Frontal cortex (tissue), 4 donors: ENCODE data around the gene NFKBIZ. TPM values are rescaled to one million over a fixed set of nuclear protein-coding genes. Genes with fewer than 3 reads are reported as not detected.

Experiments used
- DNase-seq, 2 donors: peaks; one replicate each; pipeline ENCODE4 v3.0.0; 2012; ENCODE audit warnings: low spot score in 2 of 2
- FAIRE-seq: peaks from 2 replicates; lab custom pipeline; 2012; peaks lifted over from hg19 to GRCh38; lab: Jason Lieb, UNC
- total RNA-seq: library from RNA; depleted of rRNA; stranded (reverse); fragments of >200 nt; gene quantifications from one replicate; pipeline ENCODE4 v1.2.3, GENCODE V29; 2014
- donor health status: control.
- donor health status: control.
- donor health status: control.

The NFKBIZ gene, protein sequence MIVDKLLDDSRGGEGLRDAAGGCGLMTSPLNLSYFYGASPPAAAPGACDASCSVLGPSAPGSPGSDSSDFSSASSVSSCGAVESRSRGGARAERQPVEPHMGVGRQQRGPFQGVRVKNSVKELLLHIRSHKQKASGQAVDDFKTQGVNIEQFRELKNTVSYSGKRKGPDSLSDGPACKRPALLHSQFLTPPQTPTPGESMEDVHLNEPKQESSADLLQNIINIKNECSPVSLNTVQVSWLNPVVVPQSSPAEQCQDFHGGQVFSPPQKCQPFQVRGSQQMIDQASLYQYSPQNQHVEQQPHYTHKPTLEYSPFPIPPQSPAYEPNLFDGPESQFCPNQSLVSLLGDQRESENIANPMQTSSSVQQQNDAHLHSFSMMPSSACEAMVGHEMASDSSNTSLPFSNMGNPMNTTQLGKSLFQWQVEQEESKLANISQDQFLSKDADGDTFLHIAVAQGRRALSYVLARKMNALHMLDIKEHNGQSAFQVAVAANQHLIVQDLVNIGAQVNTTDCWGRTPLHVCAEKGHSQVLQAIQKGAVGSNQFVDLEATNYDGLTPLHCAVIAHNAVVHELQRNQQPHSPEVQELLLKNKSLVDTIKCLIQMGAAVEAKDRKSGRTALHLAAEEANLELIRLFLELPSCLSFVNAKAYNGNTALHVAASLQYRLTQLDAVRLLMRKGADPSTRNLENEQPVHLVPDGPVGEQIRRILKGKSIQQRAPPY
- 2.4 TPM for total RNA-seq

GRCh38 chr3:101848754-101849713 lies at the start of gene NFKBIZ:
TSS of gene NFKBIZ (plus strand) at chr3:101849514. CDS start at chr3:101849629, 115 bp downstream.
- DNase-seq: peak; percentile 94
- no peak for FAIRE-seq

GRCh38 chr3:101801174-101801573 lies 48.1 kb upstream of the NFKBIZ start:
- FAIRE-seq (no peak), DNase-seq (no peak)

- DNase-seq: no peak
- FAIRE-seq: no peak
These were observed 47.1 kb upstream of the NFKBIZ start for GRCh38 chr3:101802179-101802578.

DNA sequence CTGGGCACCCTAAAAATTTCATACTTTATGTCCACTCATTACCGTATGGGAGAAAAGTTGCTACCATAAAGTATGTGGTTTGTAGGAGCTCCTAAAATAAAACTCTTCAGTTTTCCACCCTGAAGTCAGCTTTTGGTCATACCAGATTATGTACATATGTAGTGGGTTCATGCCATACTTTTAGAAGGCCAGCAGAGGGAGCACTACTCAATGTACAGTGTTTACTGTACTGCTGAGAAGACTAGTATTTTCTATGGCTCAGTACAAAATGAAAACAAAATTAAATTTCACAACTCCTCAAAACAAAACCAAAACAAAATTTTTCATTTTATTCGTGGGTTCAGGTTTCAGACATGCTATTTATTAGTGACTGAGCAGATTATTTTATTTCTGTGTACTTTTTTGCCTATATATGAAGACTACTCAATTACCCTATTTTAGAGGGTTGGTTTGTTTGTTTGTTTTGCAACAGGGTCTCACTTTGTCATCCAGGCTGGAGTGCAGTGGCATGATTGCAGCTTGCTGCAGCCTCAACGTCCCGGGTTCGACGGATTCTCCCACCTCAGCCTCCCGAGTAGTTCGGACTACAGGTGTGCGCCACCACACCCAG lies 46.0 kb upstream of the NFKBIZ start:
- FAIRE-seq: peak; percentile 96
- no peak for DNase-seq

DNA sequence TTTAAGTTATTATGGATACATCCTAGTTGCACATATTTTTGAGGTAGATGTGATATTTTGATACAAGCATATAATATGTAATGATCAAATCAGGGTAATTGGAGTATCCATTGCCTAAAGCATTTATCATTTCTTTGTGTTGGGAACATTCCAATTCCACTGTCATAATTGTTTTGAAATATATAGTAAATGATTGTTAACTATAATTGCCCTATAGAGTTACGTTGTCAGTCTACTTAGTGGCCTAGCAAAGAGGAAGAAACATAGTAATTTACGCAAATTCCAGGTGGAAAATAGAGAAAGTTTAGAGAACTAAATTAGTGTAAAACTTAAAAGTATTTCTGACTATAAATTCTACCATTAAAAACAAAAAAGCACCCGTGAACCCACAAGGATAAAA lies 45.4 kb upstream of the NFKBIZ start:
- FAIRE-seq: no peak

DNA sequence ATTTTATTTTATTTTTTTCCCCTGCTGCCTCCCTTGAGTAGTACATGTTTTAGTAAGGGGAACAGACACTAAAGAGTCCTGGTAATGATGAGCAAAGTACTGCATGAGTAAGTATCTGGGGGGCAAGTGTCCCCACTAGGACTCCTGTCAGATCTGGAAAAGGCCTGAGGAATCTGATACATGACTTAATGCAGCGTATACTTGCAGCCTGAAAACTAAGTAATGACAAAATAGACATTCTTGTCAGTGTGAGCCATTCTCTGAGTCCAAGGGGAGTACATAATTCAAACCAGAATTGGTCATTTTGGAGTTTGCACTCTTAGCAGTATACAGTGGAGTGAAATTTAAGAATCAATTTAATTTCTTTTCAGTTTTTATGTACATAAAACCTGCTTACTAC lies 42.8 kb upstream of the NFKBIZ start:
- no peak for DNase-seq
- FAIRE-seq: no peak

More for the DNA sequence above, 45.4 kb upstream of the NFKBIZ start:
- no peak for DNase-seq

DNA sequence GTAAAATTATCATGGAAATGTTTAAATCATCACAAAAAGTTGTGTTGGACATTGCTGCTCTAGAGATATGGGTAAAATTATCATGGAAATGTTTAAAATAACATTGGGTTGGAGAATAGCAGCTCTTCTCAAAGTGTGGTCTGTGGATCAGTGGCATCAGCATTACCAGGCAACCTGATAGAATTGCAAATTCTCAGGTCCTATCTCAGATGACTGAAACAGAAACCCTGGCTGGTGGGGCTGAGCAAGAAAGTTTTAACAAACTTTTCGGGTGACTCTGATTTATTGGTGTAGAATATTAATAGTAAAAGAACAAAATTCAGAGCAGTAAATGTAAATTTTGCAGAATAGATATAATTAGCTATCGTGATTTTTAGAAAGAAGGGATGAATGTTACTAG lies 41.4 kb upstream of the NFKBIZ start:
- FAIRE-seq: no peak
- no peak for DNase-seq

- DNase-seq (peak in 1 of 2 donors; percentile 29), FAIRE-seq (peak; percentile 70)
These were observed 39.9 kb upstream of the NFKBIZ start for GRCh38 chr3:101809178-101810021.

DNA sequence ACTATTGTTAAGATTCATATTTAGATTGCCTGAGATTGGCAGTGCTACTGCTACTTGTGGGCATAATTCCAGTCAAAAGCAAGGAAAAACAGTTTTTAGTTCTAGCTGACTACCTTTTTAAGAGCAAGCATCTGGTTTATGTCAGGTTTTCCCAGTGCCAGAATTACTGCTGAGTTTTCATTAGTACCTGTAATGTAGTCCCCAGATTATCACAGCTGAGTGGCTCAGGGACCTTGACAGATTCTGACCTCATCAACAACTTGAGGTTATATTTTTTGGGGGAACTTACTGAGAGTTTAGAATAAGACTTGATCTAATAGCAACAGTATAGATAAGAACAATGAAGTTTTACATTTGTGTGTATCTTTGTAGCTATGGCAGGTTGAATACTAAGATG lies 39.3 kb upstream of the NFKBIZ start:
- DNase-seq (no peak), FAIRE-seq (no peak)

DNA sequence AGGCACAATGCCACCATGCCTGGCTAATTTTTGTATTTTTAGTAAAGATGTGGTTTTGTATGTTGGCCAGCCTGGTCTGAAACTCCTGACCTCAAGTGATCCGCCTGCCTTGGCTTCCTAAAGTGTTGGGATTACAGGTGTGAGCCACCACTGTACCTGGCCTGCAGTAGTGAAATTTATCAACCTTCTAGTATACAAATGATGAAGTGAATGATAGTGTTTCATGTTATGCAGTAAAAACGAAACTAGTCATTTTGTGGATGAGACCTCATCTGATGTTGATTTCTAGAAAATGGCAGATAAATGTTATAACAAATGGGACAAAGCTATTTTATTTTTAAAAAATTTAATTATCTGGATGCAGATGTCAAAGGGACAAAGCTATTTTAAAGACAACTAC lies 37.4 kb upstream of the NFKBIZ start:
- no peak for DNase-seq
- FAIRE-seq: no peak

DNA sequence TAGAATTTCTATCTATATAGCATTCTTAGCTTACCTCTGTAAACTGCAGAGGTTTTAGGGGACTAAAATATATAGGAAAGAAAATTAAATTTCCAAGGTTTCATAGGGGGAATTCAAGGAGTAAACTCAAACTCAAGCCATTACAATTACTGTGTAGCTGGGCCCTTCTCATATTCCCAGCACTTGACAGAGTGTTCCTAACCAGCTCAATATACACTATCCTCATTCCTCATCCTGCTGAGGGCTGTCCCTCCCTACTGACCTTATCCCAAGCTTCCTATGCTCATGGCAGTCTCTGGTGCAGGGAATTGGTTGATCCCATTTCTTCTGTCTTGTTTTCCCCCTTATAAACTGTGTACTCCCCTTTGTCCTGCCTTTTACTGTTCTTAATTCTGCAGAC lies 36.4 kb upstream of the NFKBIZ start:
- no peak for DNase-seq
- no peak for FAIRE-seq

DNA sequence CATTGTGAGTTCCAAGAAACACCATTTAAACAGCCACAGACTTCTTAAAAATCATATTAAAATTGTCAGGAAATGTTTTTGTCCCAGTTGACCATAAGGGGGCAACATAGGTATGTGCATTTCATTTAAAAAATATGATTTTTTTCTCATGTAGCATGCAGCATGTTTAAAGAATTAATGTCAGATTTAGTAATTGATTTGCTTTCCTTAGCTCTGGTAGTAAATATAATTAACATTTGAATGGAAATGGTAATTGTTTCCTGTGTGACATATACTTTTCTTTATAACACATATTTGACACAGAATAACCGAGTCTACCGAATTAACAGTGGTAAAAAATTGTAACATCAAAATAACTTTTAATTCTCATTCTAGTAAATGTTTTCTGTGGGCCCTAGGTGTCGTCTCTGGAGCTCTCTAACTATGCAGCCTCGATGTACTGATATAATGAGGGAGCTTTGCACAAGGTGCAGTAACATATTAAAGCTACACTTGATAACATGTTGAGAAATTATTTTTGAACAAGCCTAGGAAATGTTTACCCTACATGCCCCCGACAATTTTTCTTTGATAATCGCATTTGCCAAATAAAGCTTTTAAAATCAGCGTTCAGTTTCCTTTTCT lies 35.4 kb upstream of the NFKBIZ start:
- FAIRE-seq (peak; percentile 52), DNase-seq (no peak)

DNA sequence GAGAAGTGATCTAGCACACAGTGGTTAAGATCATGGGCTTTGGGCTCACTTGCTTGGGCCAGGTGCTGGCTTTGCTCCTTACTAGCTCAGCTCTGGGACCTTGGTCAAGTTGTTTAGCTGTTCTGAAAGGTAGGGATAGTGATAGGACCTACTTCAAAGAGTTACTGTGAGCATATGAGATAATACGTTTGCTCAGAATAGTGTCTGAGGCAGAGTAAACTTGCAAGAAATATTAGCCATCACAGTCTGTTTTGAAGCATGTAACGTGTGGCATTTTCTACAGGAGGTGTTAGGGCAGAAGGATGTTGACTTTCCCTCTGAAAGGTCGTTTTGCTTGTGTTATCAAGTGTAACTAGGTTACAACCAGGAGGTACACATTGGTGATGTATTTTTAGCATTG lies 34.5 kb upstream of the NFKBIZ start:
- FAIRE-seq (no peak), DNase-seq (no peak)

- DNase-seq: no peak
- FAIRE-seq: no peak
These were observed 32.8 kb upstream of the NFKBIZ start for GRCh38 chr3:101816215-101817149.

DNA sequence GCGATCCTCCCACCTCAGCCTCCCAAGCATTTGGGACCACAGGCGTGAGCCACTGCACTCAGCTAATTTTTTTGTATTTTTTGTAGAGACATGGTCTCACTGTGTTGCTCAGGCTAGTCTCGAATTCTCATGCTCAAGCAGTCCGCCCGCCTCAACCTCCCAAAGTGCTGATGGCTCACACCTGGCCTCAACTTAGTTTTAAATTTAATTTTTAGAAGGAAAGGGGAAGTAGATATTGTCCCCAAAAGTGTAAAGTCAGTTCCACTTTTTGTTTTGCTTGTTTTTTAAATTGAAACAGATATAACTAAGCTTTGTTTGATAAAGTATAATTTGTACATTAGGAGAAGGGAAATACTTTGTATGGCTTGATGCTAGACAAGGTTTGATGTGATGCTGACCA lies 31.3 kb upstream of the NFKBIZ start:
- DNase-seq (no peak), FAIRE-seq (no peak)

DNA sequence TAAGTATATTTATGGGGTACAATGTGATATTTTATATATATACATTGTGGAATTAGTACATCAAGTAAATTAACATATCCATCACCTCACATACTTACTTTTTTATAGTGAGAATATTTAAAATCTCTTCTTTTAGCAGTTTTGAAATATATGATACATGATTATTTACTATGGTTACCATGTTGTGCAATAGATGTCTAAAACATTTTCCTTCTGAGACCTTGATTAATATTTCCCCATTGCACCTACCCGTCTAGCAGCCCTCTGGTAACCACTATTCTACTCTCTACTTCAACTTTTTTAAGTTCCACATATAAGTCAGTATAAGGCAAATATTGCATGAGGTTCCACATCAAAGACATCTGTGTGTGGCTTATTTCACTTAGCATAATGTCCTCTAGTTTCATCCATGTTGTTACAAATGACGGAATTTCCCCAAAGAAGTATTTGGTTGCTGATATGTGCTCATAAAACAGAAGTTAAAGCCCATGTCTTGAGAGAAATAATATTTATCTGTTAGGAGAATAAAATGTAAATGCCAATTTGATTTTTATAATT lies 29.6 kb upstream of the NFKBIZ start:
- FAIRE-seq: no peak
- no peak for DNase-seq

DNA sequence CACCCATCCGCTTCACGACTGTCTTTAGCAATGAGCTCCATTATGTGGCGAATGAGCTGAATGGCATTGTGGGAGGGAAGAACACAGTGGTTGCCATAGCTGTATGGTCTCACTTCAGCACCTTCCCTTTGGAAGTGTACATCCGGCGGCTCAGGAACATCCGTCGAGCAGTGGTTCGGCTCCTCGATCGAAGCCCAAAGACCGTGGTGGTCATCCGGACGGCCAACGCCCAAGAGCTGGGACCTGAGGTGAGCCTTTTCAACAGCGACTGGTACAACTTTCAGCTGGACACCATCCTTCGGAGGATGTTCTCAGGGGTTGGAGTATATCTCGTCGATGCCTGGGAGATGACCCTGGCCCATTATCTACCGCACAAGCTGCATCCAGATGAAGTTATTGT lies 27.8 kb upstream of the NFKBIZ start:
- FAIRE-seq (no peak), DNase-seq (no peak)
